ENCODE results near the gene MIPEP. TPM values are rescaled to one million over a fixed set of nuclear protein-coding genes. Genes with fewer than 3 reads are reported as not detected.

The MIPEP gene
- total and polyA plus RNA-seq, 2 experiments from 2014 or later: 17.1 to 19.8 TPM

GRCh38 chr13:23870356-23871140, 18.7 kb downstream of the MIPEP start:
- Histone ChIP-seq H3K27ac (no peak overlapping the region), H3K79me2 (no peaks in the 10 kb centered on the region), H3K4me3 (no peak overlapping the region), H3K36me3 (replicated peaks; ENCODE audit: insufficient read depth, low read depth) (no peaks in the 10 kb centered on the region), H3K4me1 (ENCODE audit: insufficient read depth) (peaks cover 11% of the 10 kb centered on the region), H4K20me1 (ENCODE audit: insufficient read depth, poor library complexity, severe bottlenecking) (no peaks in the 10 kb centered on the region), H3K4me2 (no peak overlapping the region), H3K9me2 (replicated peaks; ENCODE audit: insufficient read depth) (no peaks in the 10 kb centered on the region), H2AFZ (no peak overlapping the region), H3K9me3 (ENCODE audit: low read depth) (no peaks in the 10 kb centered on the region), H3K27me3 (no peaks in the 10 kb centered on the region)
- 93% methylated on average over 12 of the region's 12 CpGs for WGBS (ENCODE audit: low lambda C conversion rate, missing lambda C conversion rate)
- no peak for DNase-seq (ENCODE audit: low spot score)
- TF ChIP-seq EZH2 (IDR thresholded peaks at IDR 0.05; ENCODE audit: borderline replicate concordance) (no peak), EZH2phosphoT487 (IDR thresholded peaks at IDR 0.05; ENCODE audit: low read depth, severe bottlenecking, unreplicated experiment) (no peak), CTCF (IDR thresholded peaks at IDR 0.05; ENCODE audit: poor library complexity) (no peak)

DNA sequence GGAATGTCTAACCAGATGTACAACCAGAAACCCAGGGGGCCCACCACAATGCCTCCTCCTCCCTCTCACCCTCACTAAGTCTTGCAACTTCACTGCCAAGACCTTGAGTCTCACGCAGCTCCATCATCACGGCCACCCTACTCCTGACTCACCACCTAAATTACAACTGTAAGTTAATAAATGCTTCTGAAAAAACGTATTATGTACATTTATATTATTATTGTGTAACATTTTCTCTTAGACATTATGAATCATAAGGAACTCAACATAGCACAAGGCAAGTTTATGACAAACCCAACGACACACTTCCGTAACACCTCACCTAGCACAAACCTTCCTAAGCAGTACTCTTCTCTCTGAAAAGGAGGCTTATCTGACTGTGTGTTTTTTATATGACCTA, 20.7 kb downstream of the MIPEP start:
- WGBS (ENCODE audit: low lambda C conversion rate, missing lambda C conversion rate): 87% methylated on average over 5 of the region's 5 CpGs

DNA sequence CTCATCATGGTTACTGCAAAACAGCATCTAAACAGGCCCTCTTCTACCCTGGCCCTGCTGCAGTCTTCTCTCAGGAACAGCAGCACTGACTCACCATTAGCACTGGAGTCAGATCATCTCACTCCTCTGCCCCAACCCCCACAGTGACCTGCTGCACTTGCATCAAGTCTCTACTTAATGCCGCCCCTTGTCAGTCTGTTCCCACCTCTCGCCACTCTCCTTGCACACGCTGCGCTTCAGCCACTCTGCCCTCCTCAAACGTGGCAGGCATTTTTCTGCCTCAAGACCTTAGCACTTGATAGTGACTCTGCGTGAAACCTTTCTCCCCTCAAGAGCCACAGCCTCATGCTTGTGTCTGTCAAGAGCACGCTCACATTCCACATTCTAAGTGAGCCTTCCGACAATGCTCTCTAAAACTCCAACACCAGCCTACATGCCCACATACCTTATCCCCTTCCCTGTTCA, 22.1 kb downstream of the MIPEP start:
- peak; percentile 44 for DNase-seq (ENCODE audit: low spot score)
- no peaks in the 10 kb centered on the region for H4K20me1 ChIP-seq (ENCODE audit: insufficient read depth, poor library complexity, severe bottlenecking)
- no peaks in the 10 kb centered on the region for H3K36me3 ChIP-seq (replicated peaks; ENCODE audit: insufficient read depth, low read depth)
- no peaks in the 10 kb centered on the region for H3K27me3 ChIP-seq
- WGBS (ENCODE audit: low lambda C conversion rate, missing lambda C conversion rate): 57% methylated on average over 8 of the region's 8 CpGs
- no peaks in the 10 kb centered on the region for H3K9me3 ChIP-seq (ENCODE audit: low read depth)
- no peak for TF ChIP-seq EZH2phosphoT487 (IDR thresholded peaks at IDR 0.05; ENCODE audit: low read depth, severe bottlenecking, unreplicated experiment)
- TF ChIP-seq CTCF (IDR thresholded peaks at IDR 0.05; ENCODE audit: poor library complexity): no peak
- TF ChIP-seq EZH2 (IDR thresholded peaks at IDR 0.05; ENCODE audit: borderline replicate concordance): no peak
- H3K9me2 ChIP-seq (replicated peaks; ENCODE audit: insufficient read depth): no peaks in the 10 kb centered on the region
- no peaks in the 10 kb centered on the region for H3K79me2 ChIP-seq
- H2AFZ ChIP-seq: no peak overlapping the region
- no peak overlapping the region for H3K4me2 ChIP-seq
- H3K27ac ChIP-seq: peak overlapping the region; percentile 5
- peaks cover 11% of the 10 kb centered on the region for H3K4me1 ChIP-seq (ENCODE audit: insufficient read depth)
- H3K4me3 ChIP-seq: no peak overlapping the region

More for the DNA sequence above, 20.7 kb downstream of the MIPEP start:
- H4K20me1 ChIP-seq (ENCODE audit: insufficient read depth, poor library complexity, severe bottlenecking): no peaks in the 10 kb centered on the region
- no peaks in the 10 kb centered on the region for H3K79me2 ChIP-seq
- H3K9me3 ChIP-seq (ENCODE audit: low read depth): no peaks in the 10 kb centered on the region
- DNase-seq (ENCODE audit: low spot score): no peak
- H3K36me3 ChIP-seq (replicated peaks; ENCODE audit: insufficient read depth, low read depth): no peaks in the 10 kb centered on the region
- no peaks in the 10 kb centered on the region for H3K27me3 ChIP-seq
- no peak overlapping the region for H2AFZ ChIP-seq
- H3K4me1 ChIP-seq (ENCODE audit: insufficient read depth): peaks cover 11% of the 10 kb centered on the region
- H3K4me2 ChIP-seq: no peak overlapping the region
- no peak overlapping the region for H3K4me3 ChIP-seq
- no peaks in the 10 kb centered on the region for H3K9me2 ChIP-seq (replicated peaks; ENCODE audit: insufficient read depth)
- peak overlapping the region; percentile 19 for H3K27ac ChIP-seq
- TF ChIP-seq EZH2 (IDR thresholded peaks at IDR 0.05; ENCODE audit: borderline replicate concordance) (no peak), CTCF (IDR thresholded peaks at IDR 0.05; ENCODE audit: poor library complexity) (no peak), EZH2phosphoT487 (IDR thresholded peaks at IDR 0.05; ENCODE audit: low read depth, severe bottlenecking, unreplicated experiment) (no peak)

All from hepatocyte (in vitro differentiated cells).